ENCODE data around the gene C1QL3.

C1QL3 gene

GRCh38 chr10:16521311-16522016 is at the start of gene C1QL3:
TSS of gene C1QL3 (minus strand) at chr10:16521879. CDS start at chr10:16521065, 814 bp downstream.
- TF ChIP-seq CTCF (IDR thresholded peaks at IDR 0.05; ENCODE audit: low read depth, low read length): no peak
- no peak for DNase-seq (ENCODE audit: extremely low read depth, low read depth)

- TF ChIP-seq CTCF (IDR thresholded peaks at IDR 0.05; ENCODE audit: low read depth, low read length): no peak
- no peak for DNase-seq (ENCODE audit: extremely low read depth, low read depth)
Observed at GRCh38 chr10:16570731-16571130, 49.1 kb upstream of the C1QL3 start.

GRCh38 chr10:16566202-16566805 is 44.6 kb upstream of the C1QL3 start:
- no peak for TF ChIP-seq CTCF (IDR thresholded peaks at IDR 0.05; ENCODE audit: low read depth, low read length)
- no peak for DNase-seq (ENCODE audit: extremely low read depth, low read depth)

- TF ChIP-seq CTCF (IDR thresholded peaks at IDR 0.05; ENCODE audit: low read depth, low read length): no peak
- DNase-seq (ENCODE audit: extremely low read depth, low read depth): no peak
Observed at GRCh38 chr10:16565604-16566003, 43.9 kb upstream of the C1QL3 start.

GRCh38 chr10:16562891-16563290 is 41.2 kb upstream of the C1QL3 start:
- no peak for DNase-seq (ENCODE audit: extremely low read depth, low read depth)
- no peak for TF ChIP-seq CTCF (IDR thresholded peaks at IDR 0.05; ENCODE audit: low read depth, low read length)

- TF ChIP-seq CTCF (IDR thresholded peaks at IDR 0.05; ENCODE audit: low read depth, low read length): no peak
- DNase-seq (ENCODE audit: extremely low read depth, low read depth): no peak
Observed at GRCh38 chr10:16559236-16559773, 37.6 kb upstream of the C1QL3 start.

- TF ChIP-seq CTCF (IDR thresholded peaks at IDR 0.05; ENCODE audit: low read depth, low read length): no peak
- no peak for DNase-seq (ENCODE audit: extremely low read depth, low read depth)
Observed at GRCh38 chr10:16547973-16548372, 26.3 kb upstream of the C1QL3 start.

Measured in AG09319 (cell line).